GM21619 (cell line): ENCODE results near the gene SMARCC2.
"Not testable (repeated sequence)": the region's sequence is repeated elsewhere in the genome, so short reads cannot be mapped to it uniquely, and the experiment has no call there.

Source experiments
- ATAC-seq: cut with Tn5 transposase; IDR thresholded peaks from one replicate; pipeline ENCODE4 v1.9.1; 2021; ENCODE audit not compliant: unreplicated experiment

Gene SMARCC2

GRCh38 chr12:56165369-56165768 lies 23.9 kb downstream of the SMARCC2 start:
- no peak for ATAC-seq

GRCh38 chr12:56164345-56164729 lies 24.9 kb downstream of the SMARCC2 start:
- no peak for ATAC-seq

GRCh38 chr12:56163533-56164344 lies 25.5 kb downstream of the SMARCC2 start:
- ATAC-seq, result no peak

GRCh38 chr12:56162468-56163290 lies 26.6 kb downstream of the SMARCC2 start:
- no peak for ATAC-seq

- no peak for ATAC-seq
These were observed 27.5 kb downstream of the SMARCC2 start for GRCh38 chr12:56161690-56162351.

GRCh38 chr12:56160894-56161689 lies 28.2 kb downstream of the SMARCC2 start:
- no peak for ATAC-seq

- ATAC-seq, result no peak
These were observed 29.0 kb downstream of the SMARCC2 start for GRCh38 chr12:56160193-56160763.

- ATAC-seq, result no peak
These were observed 29.6 kb downstream of the SMARCC2 start for GRCh38 chr12:56159482-56160192.

- ATAC-seq, result no peak
These were observed 30.3 kb downstream of the SMARCC2 start for GRCh38 chr12:56158926-56159461.

- ATAC-seq, result peak; percentile 78
These were observed 31.0 kb downstream of the SMARCC2 start, which contains the start of gene MYL6 for GRCh38 chr12:56158029-56158925. MYL6 (plus strand) TSS chr12:56158359; CDS start chr12:56158402, 43 bp downstream.

GRCh38 chr12:56157201-56158028 lies 31.9 kb downstream of the SMARCC2 start:
- ATAC-seq, result peak; percentile 28

- not testable (repeated sequence) for ATAC-seq
These were observed 32.7 kb downstream of the SMARCC2 start for GRCh38 chr12:56156464-56157200.

GRCh38 chr12:56155256-56155845 lies 33.9 kb downstream of the SMARCC2 start:
- ATAC-seq, result no peak

- no peak for ATAC-seq
These were observed 34.5 kb downstream of the SMARCC2 start for GRCh38 chr12:56154818-56155217.

- no peak for ATAC-seq
These were observed 35.0 kb downstream of the SMARCC2 start for GRCh38 chr12:56154246-56154771.

GRCh38 chr12:56153678-56154065 lies 35.6 kb downstream of the SMARCC2 start:
- ATAC-seq, result no peak
